A172 (cell line): ENCODE data around the gene TPGS1. TPM values are rescaled to one million over a fixed set of nuclear protein-coding genes. Genes with fewer than 3 reads are reported as not detected.
A peak's percentile ranks its signal among the peaks of the same experiment; 100 is the strongest.
"Not testable (repeated sequence)": the region's sequence is repeated elsewhere in the genome, so short reads cannot be mapped to it uniquely, and the experiment has no call there.

Source experiments
- DNase-seq: peaks from one replicate; pipeline ENCODE4 v3.0.0-alpha.2; 2015; ENCODE audit warnings: low spot score
- total RNA-seq: library from RNA; depleted of rRNA; stranded (reverse); fragments of >200 nt; shearing (Covaris generic); gene quantifications from 2 replicates; pipeline ENCODE4 v1.2.3, GENCODE V29; 2014

TPGS1 gene
- total RNA-seq, 1 experiment from 2014 or later = 44.3 TPM

GRCh38 chr19:478236-478903, 28.9 kb upstream of the TPGS1 start:
- DNase-seq = no peak

DNA sequence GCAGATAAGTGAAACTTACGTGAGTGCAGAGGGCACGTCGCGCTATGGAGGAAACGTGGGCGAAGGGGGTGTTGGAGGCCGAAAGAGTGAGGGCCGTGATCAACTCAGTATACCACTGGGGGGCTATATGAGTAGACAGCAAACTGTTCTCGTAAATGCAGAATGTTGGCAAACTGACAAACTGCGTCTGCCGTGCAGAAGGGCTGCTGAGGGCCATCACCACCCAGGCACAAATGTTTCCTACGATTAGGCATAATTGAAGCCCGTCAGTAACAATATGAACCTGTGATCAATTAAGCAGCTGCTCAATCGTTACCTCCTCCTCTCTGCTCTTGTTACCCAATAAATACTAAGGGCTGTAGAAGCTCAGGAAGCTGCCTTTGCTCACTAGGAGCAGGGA, 28.3 kb upstream of the TPGS1 start:
- DNase-seq = no peak

DNA sequence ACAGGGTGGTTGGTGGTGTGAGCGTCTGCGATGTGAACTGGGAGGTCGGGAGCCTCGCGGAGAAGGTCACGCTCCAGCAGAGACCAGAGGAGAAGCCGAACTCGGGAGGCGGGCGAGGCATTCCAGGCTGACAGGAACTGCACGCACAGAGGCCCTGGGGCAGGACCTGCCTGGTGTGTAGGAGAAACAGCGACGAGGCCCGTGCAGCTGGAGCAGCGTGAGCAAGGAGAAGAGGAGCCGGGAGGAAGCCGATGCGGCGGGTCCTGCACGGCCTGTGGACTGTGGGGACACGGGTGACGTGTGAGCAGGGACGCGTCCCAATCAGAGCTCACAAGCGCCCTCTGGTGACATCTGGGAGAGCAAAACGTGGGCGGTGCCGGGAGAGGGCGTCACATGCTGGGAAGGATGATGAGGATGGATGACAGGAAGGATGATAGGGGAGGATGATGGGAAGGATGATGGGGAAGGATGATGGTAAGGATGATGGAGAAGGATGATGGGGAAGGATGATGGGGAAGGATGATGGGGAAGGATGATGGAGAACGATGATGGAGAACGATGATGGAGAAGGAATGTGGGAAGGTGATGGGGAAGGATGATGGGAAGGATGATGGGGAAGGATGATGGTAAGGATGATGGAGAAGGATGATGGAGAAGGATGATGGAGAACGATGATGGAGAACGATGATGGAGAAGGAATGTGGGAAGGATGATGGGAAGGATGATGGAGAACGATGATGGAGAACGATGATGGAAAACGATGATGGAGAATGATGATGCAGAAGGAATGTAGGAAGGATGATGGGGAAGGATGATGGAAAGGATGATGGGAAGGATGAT, 27.1 kb upstream of the TPGS1 start:
- DNase-seq = no peak

- not testable (repeated sequence) for DNase-seq
Observed at GRCh38 chr19:481100-481499, 26.2 kb upstream of the TPGS1 start.

DNA sequence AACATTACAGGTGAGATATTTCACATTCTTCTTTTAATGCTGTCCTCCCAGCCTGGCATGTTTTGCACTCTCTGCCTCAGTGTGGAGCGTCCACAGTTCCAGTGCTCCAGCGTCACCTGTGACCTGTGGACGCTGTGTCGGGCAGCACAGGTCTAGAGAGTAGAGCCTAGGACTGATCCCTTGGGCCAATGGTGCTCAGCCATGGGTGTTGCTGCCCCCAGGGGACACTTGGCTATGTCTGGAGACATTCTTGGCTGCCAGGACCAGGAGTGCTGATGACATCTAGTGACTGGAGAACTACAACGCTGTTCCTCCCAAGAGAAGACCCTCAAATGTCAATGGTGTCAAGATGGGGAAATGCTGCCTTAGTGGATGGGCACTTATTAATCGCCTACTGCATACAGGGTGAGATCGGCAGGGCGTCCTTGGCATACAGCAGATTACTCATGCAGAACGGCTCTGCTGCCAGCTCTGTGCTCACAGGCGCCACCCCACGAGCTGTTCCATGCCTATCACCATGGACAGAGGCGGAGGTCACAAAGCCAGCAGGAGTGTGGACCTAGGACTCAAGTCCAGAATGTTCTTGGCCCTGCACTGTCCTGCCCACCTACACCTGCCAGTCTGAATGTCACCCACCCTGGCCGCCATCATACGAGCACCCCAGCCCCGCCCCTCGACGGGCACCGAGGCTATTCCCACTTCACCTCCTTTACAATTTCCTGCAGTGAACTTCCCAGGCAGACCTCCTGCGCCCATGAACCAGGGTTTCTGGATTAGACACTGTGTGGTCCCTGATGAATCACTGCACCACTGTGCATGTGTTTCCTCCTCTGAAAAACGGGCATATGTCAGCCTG, 24.9 kb upstream of the TPGS1 start:
- DNase-seq = peak; percentile 70

DNA sequence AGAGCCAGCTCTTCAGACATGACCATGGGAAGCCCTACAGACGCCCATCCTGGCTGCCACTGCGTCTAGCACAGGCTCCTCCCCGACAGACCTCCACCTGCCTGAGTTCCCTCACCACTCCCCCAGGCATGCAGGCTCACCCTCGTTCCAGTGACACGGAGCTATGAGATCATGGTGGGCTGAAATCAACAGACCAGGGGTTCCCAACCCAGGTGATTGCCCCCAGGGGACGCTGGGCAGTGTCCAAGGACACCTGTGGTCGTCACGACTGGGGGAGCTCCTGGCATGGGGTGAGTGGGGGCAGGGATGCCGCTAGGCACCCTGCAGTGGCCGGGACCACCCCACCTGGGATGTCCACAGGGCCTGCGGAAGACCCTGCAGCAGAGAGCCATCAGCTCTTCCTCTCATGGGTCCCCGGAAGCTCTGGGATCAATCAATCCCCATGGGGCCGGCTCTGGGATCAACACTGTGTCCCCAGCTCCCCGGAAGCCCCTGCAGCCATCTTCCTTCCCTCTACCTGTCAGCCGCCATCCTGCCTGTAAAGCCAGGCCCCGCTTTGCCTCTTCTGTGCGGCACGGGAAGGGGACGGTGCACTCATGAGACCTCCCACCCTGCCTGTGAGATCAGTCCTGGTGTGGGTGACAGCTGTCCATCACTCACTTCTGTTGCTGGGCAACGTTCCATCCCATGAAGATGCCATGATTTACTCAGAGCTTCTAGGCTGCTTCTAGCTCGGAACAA, 23.8 kb upstream of the TPGS1 start:
- DNase-seq = no peak

DNA sequence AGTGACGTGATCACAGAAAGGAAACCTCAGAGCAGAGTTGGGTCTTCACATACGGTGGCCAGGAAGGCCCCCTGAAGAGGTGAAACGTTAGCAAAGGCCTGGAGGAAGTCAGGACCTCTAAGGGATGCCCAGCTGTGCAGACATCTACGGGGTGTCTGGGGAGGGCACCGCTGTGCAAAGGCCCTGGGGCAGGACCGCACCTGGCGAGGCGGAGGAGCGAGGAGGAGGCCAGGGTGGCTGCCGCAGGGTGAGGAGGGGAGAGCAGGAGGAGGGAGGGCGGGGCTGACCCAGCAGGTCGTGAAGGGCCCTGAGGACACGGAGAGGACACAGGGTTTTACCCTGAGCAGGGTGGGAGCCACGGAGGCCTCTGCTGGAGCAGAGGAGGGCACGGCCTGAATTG, 22.8 kb upstream of the TPGS1 start:
- no peak for DNase-seq

- no peak for DNase-seq
Observed at GRCh38 chr19:485077-485476, 22.2 kb upstream of the TPGS1 start.

- peak; percentile 83 for DNase-seq
Observed at GRCh38 chr19:485583-486236, 21.6 kb upstream of the TPGS1 start.

- peak; percentile 83 for DNase-seq
Observed at GRCh38 chr19:488505-489417, 18.5 kb upstream of the TPGS1 start.

DNA sequence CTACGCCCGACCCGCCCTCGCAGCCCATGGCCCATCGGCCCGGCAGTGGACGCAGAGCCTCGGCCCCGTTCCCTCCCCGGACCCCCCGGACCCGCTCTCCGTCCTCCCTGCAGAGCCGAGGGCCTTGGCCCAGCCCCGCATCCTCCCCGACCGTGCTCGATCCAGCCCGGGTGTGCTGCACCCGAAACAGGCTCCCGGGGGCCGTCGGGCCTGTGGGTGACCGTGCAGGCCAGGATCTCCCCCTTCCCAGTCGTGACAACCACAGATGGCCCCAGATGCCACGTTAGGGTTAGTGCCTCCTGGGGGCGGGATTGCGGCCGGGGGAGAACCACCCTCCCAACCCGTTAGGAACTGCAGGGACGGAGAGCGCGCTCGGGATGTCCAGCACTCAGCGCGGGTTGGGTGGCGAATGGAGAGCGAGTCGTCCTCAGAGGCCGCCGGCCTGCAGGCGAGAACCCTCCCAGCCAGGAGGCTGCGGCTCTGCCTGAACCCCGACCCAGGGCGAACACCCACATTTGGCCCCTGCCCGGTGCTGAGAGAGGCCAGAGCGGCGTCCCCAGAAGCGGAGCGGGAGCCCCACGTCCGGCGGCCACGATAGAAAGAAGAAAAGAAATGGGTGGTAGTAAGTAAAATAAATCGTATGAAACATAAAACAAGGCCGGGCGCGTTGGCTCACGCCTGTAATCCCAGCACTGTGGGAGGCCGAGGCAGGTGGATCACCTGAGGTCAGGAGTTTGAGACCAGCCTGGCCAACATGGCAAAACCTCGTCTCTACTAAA, 17.7 kb upstream of the TPGS1 start:
- DNase-seq = no peak

GRCh38 chr19:491146-491741, 16.1 kb upstream of the TPGS1 start:
- no peak for DNase-seq

GRCh38 chr19:492091-492531, 15.2 kb upstream of the TPGS1 start:
- no peak for DNase-seq

DNA sequence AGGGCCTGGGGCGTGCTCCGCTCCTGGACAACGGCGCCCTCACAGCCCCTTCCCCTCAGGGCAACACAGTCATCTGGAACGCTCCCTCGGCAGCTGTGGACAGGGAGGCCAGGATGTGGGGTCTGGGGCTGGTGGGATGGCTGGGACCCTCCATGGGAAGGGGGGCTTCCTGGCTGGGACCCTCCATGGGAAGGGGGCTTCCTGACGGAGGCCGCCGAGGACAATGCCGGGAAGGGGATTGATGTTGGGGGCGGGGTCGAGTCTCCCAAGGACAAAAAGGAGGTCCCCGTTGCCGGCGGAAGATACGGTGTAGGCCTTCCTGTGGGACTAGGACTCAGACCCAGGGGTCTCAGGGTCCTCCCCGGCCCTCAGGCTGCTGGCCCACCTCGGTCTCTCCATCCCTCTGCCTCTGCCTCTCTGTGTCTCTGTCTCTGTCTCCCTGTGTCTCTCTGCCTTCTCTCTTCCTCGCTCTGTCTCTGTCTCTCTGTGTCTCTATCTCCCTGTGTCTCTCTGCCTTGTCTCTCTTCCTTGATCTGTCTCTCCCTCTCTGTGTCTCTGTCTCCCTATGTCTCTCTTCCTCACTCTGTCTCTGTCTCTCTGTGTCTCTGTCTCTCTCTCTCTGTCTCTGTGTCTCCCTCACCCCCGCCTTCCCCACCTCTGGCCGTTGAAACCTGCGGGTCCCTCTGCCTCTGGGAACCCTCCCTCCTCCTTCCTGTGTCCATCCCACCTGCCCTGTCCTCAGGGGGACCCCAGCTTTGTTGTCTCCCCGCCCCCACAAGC, 13.7 kb upstream of the TPGS1 start:
- no peak for DNase-seq

- DNase-seq = no peak
Observed at GRCh38 chr19:494171-495080, 12.9 kb upstream of the TPGS1 start.

GRCh38 chr19:495081-495401, 12.3 kb upstream of the TPGS1 start:
- DNase-seq = no peak
